22Rv1 (cell line): ENCODE measurements around the gene LTK.

Experiments used
- H3K27ac ChIP-seq: fragments of 450-650 bp; 2 replicates; pipeline ENCODE4 v1.5.1; 2017
- CTCF ChIP-seq: fragments of 450-650 bp; IDR thresholded peaks from 2 replicates; pipeline ENCODE4 v1.5.1; 2017; ENCODE audit warnings: mild to moderate bottlenecking
- ZFX ChIP-seq: fragments of 450-650 bp; IDR thresholded peaks from 2 replicates; pipeline ENCODE4 v1.6.1; 2017; ENCODE audit warnings: antibody characterized with exemption, borderline replicate concordance

The LTK gene

GRCh38 chr15:41491889-41492288, 21.7 kb downstream of the LTK start:
- H3K27ac ChIP-seq = no peak overlapping the region
- TF ChIP-seq ZFX (no peak), CTCF (no peak)

- no peak for TF ChIP-seq CTCF
- no peak for TF ChIP-seq ZFX
- no peak overlapping the region for H3K27ac ChIP-seq
These were observed 23.3 kb downstream of the LTK start for GRCh38 chr15:41490355-41490754.

GRCh38 chr15:41489641-41490040, 24.0 kb downstream of the LTK start:
- no peak for TF ChIP-seq ZFX
- no peak for TF ChIP-seq CTCF
- H3K27ac ChIP-seq = no peak overlapping the region

GRCh38 chr15:41487802-41488201, 25.8 kb downstream of the LTK start:
- no peak for TF ChIP-seq CTCF
- no peak for TF ChIP-seq ZFX
- H3K27ac ChIP-seq = no peak overlapping the region

GRCh38 chr15:41487381-41487780, 26.2 kb downstream of the LTK start:
- TF ChIP-seq CTCF (no peak), ZFX (no peak)
- no peak overlapping the region for H3K27ac ChIP-seq

GRCh38 chr15:41486286-41486685, 27.3 kb downstream of the LTK start:
- no peak overlapping the region for H3K27ac ChIP-seq
- TF ChIP-seq ZFX = no peak
- no peak for TF ChIP-seq CTCF

- H3K27ac ChIP-seq = no peak overlapping the region
- TF ChIP-seq CTCF (no peak), ZFX (no peak)
These were observed 28.5 kb downstream of the LTK start for GRCh38 chr15:41484937-41485625.
